Right ventricle myocardium superior (tissue), 1 donor: ENCODE results near the gene PPIC. TPM values are rescaled to one million over a fixed set of nuclear protein-coding genes. Genes with fewer than 3 reads are reported as not detected.
"Not testable (repeated sequence)": the region's sequence is repeated elsewhere in the genome, so short reads cannot be mapped to it uniquely, and the experiment has no call there.

Experiments used
- ATAC-seq: fragments of 200-7000 bp; cut with Tn5 transposase; one replicate; pipeline ENCODE4 v1.9.1; 2020; ENCODE audit warnings: mild to moderate bottlenecking; ENCODE audit not compliant: poor library complexity
- DNase-seq: peaks from one replicate; pipeline ENCODE4 v3.0.0-alpha.2; 2020
- intact Hi-C: fragments of 100-400 bp; cut with DNase I; formaldehyde crosslinking; loops from one replicate; pipeline ENCODE4 v1.11.2; 2022
- total RNA-seq: library from RNA; stranded (reverse); fragmentation: NEBNext Ultra II Directional; extraction: Animal tissue kit (Norgen Biotek cat#: 25700); gene quantifications from one replicate; pipeline ENCODE4 v1.2.1, GENCODE V29; 2021
- donor health status: DM: no; HTN: yes; CAD: no; lungs with severe emphysema.

PPIC gene
- total RNA-seq, 1 donor from 2014 or later = 43.6 TPM

DNA sequence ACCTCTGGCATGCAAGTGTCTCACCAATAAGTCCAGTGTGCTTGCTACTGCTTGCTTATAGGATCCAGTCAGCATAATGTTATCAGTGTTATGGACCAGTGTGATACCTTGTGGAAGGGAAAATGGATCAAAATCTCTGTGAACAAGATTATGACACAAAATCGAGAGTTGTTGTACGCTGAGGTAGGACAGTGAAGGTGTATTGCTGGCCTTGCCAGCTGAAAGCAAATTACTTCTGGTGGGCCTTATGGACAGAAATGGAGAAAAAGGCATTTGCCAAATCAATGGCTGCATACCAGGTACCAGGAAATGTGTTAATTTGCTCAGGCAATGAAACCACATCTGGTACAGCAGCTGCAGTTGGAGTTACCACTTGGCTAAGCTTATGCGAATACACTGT, 62.3 kb downstream of the PPIC start:
- ATAC-seq, intact Hi-C loops, DNase-seq: not testable (repeated sequence)

DNA sequence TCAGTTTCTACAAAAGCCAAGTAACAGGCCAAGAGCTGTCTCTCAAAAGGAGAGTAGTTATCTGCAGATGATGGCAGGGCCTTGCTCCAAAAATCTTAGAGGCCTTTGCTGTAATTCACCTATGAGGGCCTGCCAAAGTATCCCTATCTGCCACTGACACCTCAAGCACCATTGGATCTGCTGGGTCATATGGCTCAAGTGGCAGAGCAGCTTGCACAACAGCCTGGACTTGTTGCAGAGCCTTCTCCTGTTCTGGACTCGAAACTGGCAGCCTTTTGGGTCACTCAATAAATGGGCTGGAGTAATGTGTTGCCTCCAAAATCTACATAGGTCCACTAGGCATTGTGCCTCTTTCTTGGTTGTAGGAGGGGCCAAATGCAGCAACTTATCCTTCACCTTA, 62.8 kb downstream of the PPIC start:
- ATAC-seq, intact Hi-C loops, DNase-seq: not testable (repeated sequence)

Other genes starting within 250 kb of the PPIC start
- gene SNX24, start 191.1 kb downstream of the PPIC start, total RNA-seq = 13.1 TPM
- 0.75 TPM for gene PRDM6, start 52.5 kb upstream of the PPIC start, total RNA-seq